HepG2 (cell line): ENCODE results near the gene CCDC9B. TPM values are rescaled to one million over a fixed set of nuclear protein-coding genes. Genes with fewer than 3 reads are reported as not detected.

Experiments
- ARID4A ChIP-seq: sonication (generic); formaldehyde crosslinking; IDR thresholded peaks from 2 replicates; pipeline ENCODE4 v1.5.0; 2020; ENCODE audit warnings: mild to moderate bottlenecking, missing genetic modification reagents, borderline replicate concordance
- BHLHE40 ChIP-seq: IDR thresholded peaks from 2 replicates; pipeline ENCODE4 v1.6.1; 2011; ENCODE audit warnings: low read length, improper control_type of control experiment
- FOXK1 ChIP-seq: sonication (generic); formaldehyde crosslinking; IDR thresholded peaks from 2 replicates; pipeline ENCODE4 v1.4.0; 2020; ENCODE audit warnings: low read depth, missing genetic modification reagents, borderline replicate concordance
- HMG20B ChIP-seq: conservative IDR thresholded peaks from 2 replicates; pipeline ENCODE4 v1.6.1; 2016; ENCODE audit warnings: missing genetic modification reagents, missing compliant biosample characterization
- IRF2 ChIP-seq: IDR thresholded peaks from 2 replicates; pipeline ENCODE4 v1.6.1; 2018; ENCODE audit warnings: missing genetic modification reagents, missing compliant biosample characterization
- JUN ChIP-seq: sonication (generic); formaldehyde crosslinking; IDR thresholded peaks from 2 replicates; pipeline ENCODE4 v1.4.0; 2020; ENCODE audit warnings: mild to moderate bottlenecking, missing genetic modification reagents
- MAZ ChIP-seq, 2 experiments: sonication (generic) in 1 of 2; formaldehyde crosslinking in 1 of 2; IDR thresholded peaks; 2 replicates each; pipeline versions ENCODE4 v1.5.0 to v1.6.1; 2012 to 2020; ENCODE audit warnings: low read depth in 2 of 2, mild to moderate bottlenecking in 2 of 2, borderline replicate concordance in 1 of 2, improper control_type of control experiment in 1 of 2, low read length in 1 of 2, missing genetic modification reagents in 1 of 2, moderate library complexity in 1 of 2
- MED8 ChIP-seq: sonication (generic); formaldehyde crosslinking; IDR thresholded peaks from 2 replicates; pipeline ENCODE4 v1.8.1; 2023; ENCODE audit warnings: mild to moderate bottlenecking, missing genetic modification reagents; ENCODE audit not compliant: insufficient replicate concordance
- MTF1 ChIP-seq: sonication (generic); formaldehyde crosslinking; IDR thresholded peaks from 2 replicates; pipeline ENCODE4 v1.5.0; 2020; ENCODE audit warnings: missing genetic modification reagents
- MXI1 ChIP-seq: IDR thresholded peaks from 3 replicates; pipeline ENCODE4 v1.6.1; 2012; ENCODE audit warnings: low read depth, low read length, inconsistent platforms, borderline replicate concordance
- NCOA2 ChIP-seq: sonication (generic); formaldehyde crosslinking; IDR thresholded peaks from 2 replicates; pipeline ENCODE4 v1.8.0; 2022; ENCODE audit warnings: inconsistent platforms
- REXO4 ChIP-seq: sonication (generic); formaldehyde crosslinking; IDR thresholded peaks from 2 replicates; pipeline ENCODE4 v1.8.0; 2022; ENCODE audit warnings: missing genetic modification reagents, mild to moderate bottlenecking, borderline replicate concordance
- TGIF2 ChIP-seq: IDR thresholded peaks from 2 replicates; pipeline ENCODE4 v1.6.1; 2016; ENCODE audit warnings: control low read depth, missing compliant biosample characterization
- TOPORS ChIP-seq: sonication (generic); formaldehyde crosslinking; IDR thresholded peaks from 2 replicates; pipeline ENCODE4 v1.8.0; 2023; ENCODE audit warnings: mild to moderate bottlenecking, missing genetic modification reagents
- ZNF124 ChIP-seq: sonication (generic); formaldehyde crosslinking; IDR thresholded peaks from 2 replicates; pipeline ENCODE4 v1.4.0; 2020; ENCODE audit warnings: missing genetic modification reagents
- ZNF234 ChIP-seq: sonication (generic); formaldehyde crosslinking; conservative IDR thresholded peaks from 2 replicates; pipeline ENCODE4 v1.5.1; 2020; ENCODE audit warnings: mild to moderate bottlenecking, missing genetic modification reagents
- ZNF3 ChIP-seq: IDR thresholded peaks from 2 replicates; pipeline ENCODE4 v1.7.0; 2017; ENCODE audit warnings: inconsistent platforms
- ZNF335 ChIP-seq: sonication (generic); formaldehyde crosslinking; IDR thresholded peaks from 2 replicates; pipeline ENCODE4 v1.4.0; 2020; ENCODE audit warnings: missing genetic modification reagents
- ZNF446 ChIP-seq: sonication (generic); formaldehyde crosslinking; IDR thresholded peaks from 2 replicates; pipeline ENCODE4 v1.5.0; 2020; ENCODE audit warnings: mild to moderate bottlenecking, missing genetic modification reagents
- ZNF530 ChIP-seq: sonication (generic); formaldehyde crosslinking; IDR thresholded peaks from 2 replicates; pipeline ENCODE4 v1.5.0; 2020; ENCODE audit warnings: low read depth, mild to moderate bottlenecking, missing genetic modification reagents
- ZNF552 ChIP-seq: sonication (generic); formaldehyde crosslinking; IDR thresholded peaks from 2 replicates; pipeline ENCODE4 v1.9.0; 2022; ENCODE audit warnings: missing genetic modification reagents, mild to moderate bottlenecking, borderline replicate concordance
- ZNF598 ChIP-seq: sonication (generic); formaldehyde crosslinking; IDR thresholded peaks from 2 replicates; pipeline ENCODE4 v1.5.1; 2020; ENCODE audit warnings: mild to moderate bottlenecking, missing genetic modification reagents, borderline replicate concordance
- ZNF615 ChIP-seq: sonication (generic); formaldehyde crosslinking; IDR thresholded peaks from 2 replicates; pipeline ENCODE4 v1.5.0; 2020; ENCODE audit warnings: mild to moderate bottlenecking, missing genetic modification reagents, borderline replicate concordance
- ZNF720 ChIP-seq: sonication (generic); formaldehyde crosslinking; IDR thresholded peaks from 2 replicates; pipeline ENCODE4 v1.4.0; 2020; ENCODE audit warnings: missing genetic modification reagents
- ZSCAN9 ChIP-seq: IDR thresholded peaks from 2 replicates; pipeline ENCODE4 v1.6.1; 2016; ENCODE audit warnings: borderline replicate concordance
- polyA plus RNA-seq, 8 experiments: library from polyadenylated mRNA; depleted of rRNA in 3 of 8; stranded (reverse) in 7 of 8; unstranded in 1 of 8; fragments of >200 nt; fragmentation: Illumina TruSeq in 4 of 8; extraction: Trizol in 4 of 8; gene quantifications; 2 replicates each; pipeline versions ENCODE4 v1.2.1 to v1.2.3, GENCODE V29; 2011 to 2016; ENCODE audit warnings: low read depth in 4 of 8, missing spikeins in 1 of 8, mixed read lengths in 1 of 8; ENCODE audit not compliant: insufficient read depth in 1 of 8
- total RNA-seq, 5 experiments: library from RNA; depleted of rRNA; stranded (reverse); fragments of >200 nt; fragmentation: Illumina TruSeq; extraction: Trizol; gene quantifications; 2 replicates each; pipeline ENCODE4 v1.2.3, GENCODE V29; 2016; ENCODE audit warnings: low read depth in 1 of 5

The CCDC9B gene
- total and polyA plus RNA-seq, 2 of the 13 experiments (the other 11 are each of a cell fraction or from before 2014, with no cell fraction given), result 0.98 to 1.6 TPM

GRCh38 chr15:40367686-40368611 lies 27.2 kb upstream of the CCDC9B start (continued):
- peak; percentile 97 for TF ChIP-seq REXO4
- peak; percentile 46; the same call in 1 of the 2 replicates for TF ChIP-seq BHLHE40
- peak; percentile 88; the same call in 1 of the 2 replicates for TF ChIP-seq ZNF124 (CRISPR knock-in tag)
- peak; percentile 95 for TF ChIP-seq ZSCAN9 (CRISPR knock-in tag)
- peak; percentile 58; the same call in 1 of the 2 replicates for TF ChIP-seq NCOA2 (CRISPR knock-in tag)
- TF ChIP-seq ZNF234 (CRISPR knock-in tag), result no peak
- peak; percentile 78; the same call in 1 of the 2 replicates for TF ChIP-seq JUN (CRISPR knock-in tag)
- peak; percentile 92 for TF ChIP-seq TOPORS (CRISPR knock-in tag)
- peak; percentile 61 for TF ChIP-seq MED8 (CRISPR knock-in tag)
- peak; percentile 89; the same call in 1 of the 2 replicates for TF ChIP-seq MTF1
- peak; percentile 63 for TF ChIP-seq ARID4A (CRISPR knock-in tag)
- peak; percentile 98 for TF ChIP-seq ZNF552
- peak; percentile 56; the same call in 1 of the 2 replicates for TF ChIP-seq ZNF3 (CRISPR knock-in tag)
- peak; percentile 54; the same call in 1 of the 3 replicates for TF ChIP-seq MXI1
- no peak for TF ChIP-seq ZNF530
- no peak for TF ChIP-seq ZNF615 (CRISPR knock-in tag)
- peak; percentile 32; the same call in 1 of the 2 replicates for TF ChIP-seq FOXK1 (CRISPR knock-in tag)
- no peak for TF ChIP-seq ZNF720 (CRISPR knock-in tag)
- peak; percentile 71; the same call in 1 of the 2 replicates for TF ChIP-seq ZNF446
- TF ChIP-seq ZNF335 (CRISPR knock-in tag), result peak; percentile 70; the same call in 1 of the 2 replicates
- 0 out of 2 replicates have a peak, but pooled peaks have one; percentile 50 for TF ChIP-seq ZNF598 (CRISPR knock-in tag)
- TF ChIP-seq TGIF2 (CRISPR knock-in tag), result peak; percentile 87
- peak; percentile 88 for TF ChIP-seq MAZ (IDR thresholded peaks at IDR 0.05; ENCODE audit: borderline replicate concordance, low read depth, low read length)
- TF ChIP-seq MAZ (CRISPR knock-in tag; IDR thresholded peaks at IDR 0.05; ENCODE audit: low read depth), result peak; percentile 87
- TF ChIP-seq HMG20B, result 0 out of 2 replicates have a peak, but pooled peaks have one; percentile 38
- TF ChIP-seq IRF2, result peak; percentile 56; the same call in 1 of the 2 replicates
